CD4-positive, CD25-positive, alpha-beta regulatory T cell (primary cell): Measurements from ENCODE around the gene ADRA1B. TPM values are rescaled to one million over a fixed set of nuclear protein-coding genes. Genes with fewer than 3 reads are reported as not detected.
A peak's percentile ranks its signal among the peaks of the same experiment; 100 is the strongest.

ENCODE experiments used
- ATAC-seq, 2 donors: fragments of 150-1000 bp; cut with Tn5 transposase; one replicate each; pipeline ENCODE4 v1.10.0; 2021; ENCODE audit warnings: low read depth in 2 of 2, moderate number of reproducible peaks in 2 of 2, moderate library complexity in 1 of 2
- DNase-seq, 3 donors: peaks; one replicate each; pipeline versions ENCODE4 v3.0.0 to v3.0.0-alpha.2; 2012 to 2022; ENCODE audit warnings: mixed read lengths in 1 of 3
- H3K27ac ChIP-seq: one replicate; pipeline ENCODE4 v1.7.0; 2013; ENCODE audit warnings: mild to moderate bottlenecking, low read length; ENCODE audit not compliant: insufficient read depth, poor library complexity, severe bottlenecking
- H3K27me3 ChIP-seq: one replicate; pipeline ENCODE4 v1.7.0; 2013; ENCODE audit warnings: low read length; ENCODE audit not compliant: control insufficient read depth, insufficient read depth
- H3K36me3 ChIP-seq: one replicate; pipeline ENCODE4 v1.7.0; 2013; ENCODE audit warnings: mild to moderate bottlenecking, low read length, moderate library complexity; ENCODE audit not compliant: control insufficient read depth, insufficient read depth
- H3K4me1 ChIP-seq: 2 replicates; pipeline ENCODE4 v1.7.0; 2013; ENCODE audit warnings: mild to moderate bottlenecking, low read length; ENCODE audit not compliant: insufficient read depth, control insufficient read depth, poor library complexity, severe bottlenecking
- H3K4me3 ChIP-seq: one replicate; pipeline ENCODE4 v1.7.0; 2013; ENCODE audit warnings: low read depth, mild to moderate bottlenecking, low read length, moderate library complexity
- H3K9me3 ChIP-seq, 2 experiments: 1 replicate in 1 of 2; 2 replicates in 1 of 2; pipeline ENCODE4 v1.7.0; 2013; ENCODE audit warnings: low read length in 2 of 2, mild to moderate bottlenecking in 1 of 2, moderate library complexity in 1 of 2; ENCODE audit not compliant: control insufficient read depth in 2 of 2
- H3K27ac Mint-ChIP-seq, 3 donors: one replicate each; pipeline ENCODE4 v1.8.0; 2020 to 2022; ENCODE audit warnings: mild to moderate bottlenecking in 3 of 3, mixed read lengths in 3 of 3, moderate library complexity in 2 of 3
- H3K27me3 Mint-ChIP-seq: one replicate; pipeline ENCODE4 v1.8.0; 2022; ENCODE audit warnings: mild to moderate bottlenecking, mixed read lengths
- H3K36me3 Mint-ChIP-seq: one replicate; pipeline ENCODE4 v1.8.0; 2020; ENCODE audit warnings: mixed read lengths
- H3K4me1 Mint-ChIP-seq, 4 donors: one replicate each; pipeline ENCODE4 v1.8.0; 2020 to 2022; ENCODE audit warnings: mixed read lengths in 4 of 4, mild to moderate bottlenecking in 1 of 4
- H3K4me3 Mint-ChIP-seq, 4 donors: one replicate each; pipeline ENCODE4 v1.8.0; 2020 to 2022; ENCODE audit warnings: mild to moderate bottlenecking in 4 of 4, mixed read lengths in 4 of 4, moderate library complexity in 3 of 4
- H3K9me3 Mint-ChIP-seq, 7 donors: one replicate each; pipeline ENCODE4 v1.8.0; 2020 to 2022; ENCODE audit warnings: mixed read lengths in 7 of 7, mild to moderate bottlenecking in 3 of 7, moderate library complexity in 2 of 7
- polyA plus RNA-seq, 4 donors: library from polyadenylated mRNA; unstranded; fragments of 300-500 nt; fragmentation: Illumina TruSeq; gene quantifications; one replicate each; pipeline ENCODE4 v1.2.3, GENCODE V29; 2021
- total RNA-seq: library from RNA; stranded (reverse); gene quantifications from one replicate; pipeline ENCODE4 v1.2.3, GENCODE V29; 2022

The ADRA1B gene
- total and polyA plus RNA-seq, 5 donors from 2014 or later = not detected

GRCh38 chr5:159893040-159893695 lies 23.1 kb upstream of the ADRA1B start:
- H3K36me3 Mint-ChIP-seq = no peaks in the 10 kb centered on the region
- H3K27me3 ChIP-seq = no peaks in the 10 kb centered on the region
- no peaks in the 10 kb centered on the region for H3K9me3 ChIP-seq
- ATAC-seq (no peak), DNase-seq (no peak)
- no peak overlapping the region for H3K27ac Mint-ChIP-seq
- no peaks in the 10 kb centered on the region for H3K4me1 Mint-ChIP-seq
- H3K4me3 ChIP-seq = no peak overlapping the region
- H3K36me3 ChIP-seq = no peaks in the 10 kb centered on the region
- H3K9me3 Mint-ChIP-seq = peaks cover 0 to 2% (median 0%) of the 10 kb centered on the region in 7 donors
- no peaks in the 10 kb centered on the region for H3K27me3 Mint-ChIP-seq
- no peak overlapping the region for H3K27ac ChIP-seq
- no peak overlapping the region for H3K4me3 Mint-ChIP-seq
- H3K4me1 ChIP-seq = no peaks in the 10 kb centered on the region

GRCh38 chr5:159894149-159894720 lies 22.0 kb upstream of the ADRA1B start:
- no peak for ATAC-seq
- H3K4me3 Mint-ChIP-seq = no peak overlapping the region
- Histone ChIP-seq H3K27ac (no peak overlapping the region), H3K27me3 (no peaks in the 10 kb centered on the region), H3K4me1 (no peaks in the 10 kb centered on the region), H3K4me3 (no peak overlapping the region), H3K9me3 (no peaks in the 10 kb centered on the region), H3K36me3 (no peaks in the 10 kb centered on the region)
- H3K27ac Mint-ChIP-seq = peak overlapping the region in 1 of 3 donors; percentile 27
- no peaks in the 10 kb centered on the region for H3K4me1 Mint-ChIP-seq
- no peak for DNase-seq
- H3K27me3 Mint-ChIP-seq = no peaks in the 10 kb centered on the region
- H3K9me3 Mint-ChIP-seq = peaks cover 0 to 2% (median 0%) of the 10 kb centered on the region in 7 donors
- no peaks in the 10 kb centered on the region for H3K36me3 Mint-ChIP-seq

GRCh38 chr5:159897786-159898393 lies 18.4 kb upstream of the ADRA1B start:
- Histone ChIP-seq H3K27ac (no peak overlapping the region), H3K9me3 (no peaks in the 10 kb centered on the region), H3K4me3 (no peak overlapping the region), H3K4me1 (no peaks in the 10 kb centered on the region), H3K36me3 (no peaks in the 10 kb centered on the region), H3K27me3 (peaks cover 2% of the 10 kb centered on the region)
- Mint-ChIP-seq H3K4me1 (no peaks in the 10 kb centered on the region), H3K36me3 (no peaks in the 10 kb centered on the region), H3K4me3 (no peak overlapping the region), H3K27ac (no peak overlapping the region), H3K27me3 (no peaks in the 10 kb centered on the region), H3K9me3 (peaks cover 0 to 1% (median 0%) of the 10 kb centered on the region in 7 donors)
- DNase-seq = no peak
- ATAC-seq = no peak

GRCh38 chr5:159899067-159900049 lies 16.9 kb upstream of the ADRA1B start:
- no peak for ATAC-seq
- H3K36me3 ChIP-seq = no peaks in the 10 kb centered on the region
- H3K27me3 Mint-ChIP-seq = no peaks in the 10 kb centered on the region

GRCh38 chr5:159901308-159901707 lies 15.0 kb upstream of the ADRA1B start:
- no peaks in the 10 kb centered on the region for H3K36me3 ChIP-seq
- Mint-ChIP-seq H3K4me3 (no peak overlapping the region), H3K4me1 (no peaks in the 10 kb centered on the region), H3K27me3 (no peaks in the 10 kb centered on the region), H3K36me3 (no peaks in the 10 kb centered on the region), H3K27ac (no peak overlapping the region), H3K9me3 (no peaks in the 10 kb centered on the region)
- ATAC-seq (no peak), DNase-seq (no peak)
- H3K4me3 ChIP-seq = no peak overlapping the region
- H3K27ac ChIP-seq = no peak overlapping the region
- no peaks in the 10 kb centered on the region for H3K9me3 ChIP-seq
- H3K4me1 ChIP-seq = no peaks in the 10 kb centered on the region
- H3K27me3 ChIP-seq = peaks cover 2% of the 10 kb centered on the region

More at GRCh38 chr5:159899067-159900049, 16.9 kb upstream of the ADRA1B start:
- Histone ChIP-seq H3K27me3 (peaks cover 2% of the 10 kb centered on the region), H3K4me3 (no peak overlapping the region), H3K4me1 (no peaks in the 10 kb centered on the region), H3K9me3 (no peaks in the 10 kb centered on the region), H3K27ac (no peak overlapping the region)
- DNase-seq = no peak
- H3K27ac Mint-ChIP-seq = no peak overlapping the region
- peak overlapping the region in 1 of 4 donors; percentile 38 for H3K4me3 Mint-ChIP-seq
- H3K9me3 Mint-ChIP-seq = no peaks in the 10 kb centered on the region
- no peaks in the 10 kb centered on the region for H3K4me1 Mint-ChIP-seq
- H3K36me3 Mint-ChIP-seq = no peaks in the 10 kb centered on the region

- H3K36me3 ChIP-seq = no peaks in the 10 kb centered on the region
- ATAC-seq (no peak), DNase-seq (no peak)
- Mint-ChIP-seq H3K36me3 (no peaks in the 10 kb centered on the region), H3K4me3 (no peak overlapping the region), H3K9me3 (no peaks in the 10 kb centered on the region), H3K27ac (no peak overlapping the region), H3K4me1 (no peaks in the 10 kb centered on the region), H3K27me3 (no peaks in the 10 kb centered on the region)
- no peak overlapping the region for H3K27ac ChIP-seq
- H3K9me3 ChIP-seq = no peaks in the 10 kb centered on the region
- H3K4me3 ChIP-seq = no peak overlapping the region
- no peaks in the 10 kb centered on the region for H3K4me1 ChIP-seq
- peaks cover 2% of the 10 kb centered on the region for H3K27me3 ChIP-seq
Observed at GRCh38 chr5:159901772-159902171, 14.5 kb upstream of the ADRA1B start.

- Histone ChIP-seq H3K4me1 (no peaks in the 10 kb centered on the region), H3K9me3 (no peaks in the 10 kb centered on the region), H3K27me3 (peaks cover 2% of the 10 kb centered on the region), H3K4me3 (no peak overlapping the region), H3K36me3 (no peaks in the 10 kb centered on the region), H3K27ac (no peak overlapping the region)
- no peaks in the 10 kb centered on the region for H3K27me3 Mint-ChIP-seq
- no peak for ATAC-seq
- no peaks in the 10 kb centered on the region for H3K9me3 Mint-ChIP-seq
- no peaks in the 10 kb centered on the region for H3K4me1 Mint-ChIP-seq
- H3K27ac Mint-ChIP-seq = no peak overlapping the region
- no peaks in the 10 kb centered on the region for H3K36me3 Mint-ChIP-seq
- DNase-seq = peak in 1 of 3 donors; percentile 20
- no peak overlapping the region for H3K4me3 Mint-ChIP-seq
Observed at GRCh38 chr5:159902444-159903121, 13.7 kb upstream of the ADRA1B start.
